HepG2 (cell line): ENCODE results near the gene WFDC12. TPM values are rescaled to one million over a fixed set of nuclear protein-coding genes. Genes with fewer than 3 reads are reported as not detected.

ENCODE experiments used
- JUN ChIP-seq: sonication (generic); formaldehyde crosslinking; IDR thresholded peaks from 2 replicates; pipeline ENCODE4 v1.4.0; 2020; ENCODE audit warnings: mild to moderate bottlenecking, missing genetic modification reagents
- MLLT10 ChIP-seq: sonication (generic); formaldehyde crosslinking; IDR thresholded peaks from 2 replicates; pipeline ENCODE4 v1.4.0; 2020; ENCODE audit warnings: missing genetic modification reagents
- RELA ChIP-seq: sonication (generic); formaldehyde crosslinking; IDR thresholded peaks from 2 replicates; pipeline ENCODE4 v1.4.0; 2020; ENCODE audit warnings: missing genetic modification reagents
- SOX6 ChIP-seq, 2 experiments: fragments of 450-650 bp in 1 of 2; sonication (generic) in 1 of 2; formaldehyde crosslinking in 1 of 2; IDR thresholded peaks; 2 replicates each; pipeline versions ENCODE4 v1.4.0 to v1.6.1; 2017 to 2020; ENCODE audit warnings: antibody characterized with exemption in 1 of 2, mild to moderate bottlenecking in 1 of 2, missing genetic modification reagents in 1 of 2
- TBL1XR1 ChIP-seq: fragments of 150-350 bp; IDR thresholded peaks from 2 replicates; pipeline ENCODE4 v1.6.1; 2014; ENCODE audit warnings: borderline replicate concordance, low read length; ENCODE audit not compliant: partially characterized antibody
- THAP8 ChIP-seq: sonication (generic); formaldehyde crosslinking; IDR thresholded peaks from 2 replicates; pipeline ENCODE4 v1.5.1; 2020; ENCODE audit warnings: missing genetic modification reagents, mild to moderate bottlenecking, borderline replicate concordance
- WIZ ChIP-seq: sonication (generic); formaldehyde crosslinking; IDR thresholded peaks from 2 replicates; pipeline ENCODE4 v1.5.1; 2020; ENCODE audit warnings: mild to moderate bottlenecking, missing genetic modification reagents
- ZBTB26 ChIP-seq: IDR thresholded peaks from 2 replicates; pipeline ENCODE4 v1.6.1; 2016; ENCODE audit warnings: missing compliant biosample characterization, missing genetic modification reagents, borderline replicate concordance
- ZMYM3 ChIP-seq: sonication (generic); formaldehyde crosslinking; IDR thresholded peaks from 2 replicates; pipeline ENCODE4 v1.5.1; 2020; ENCODE audit warnings: mild to moderate bottlenecking, missing genetic modification reagents
- ZNF343 ChIP-seq: sonication (generic); formaldehyde crosslinking; IDR thresholded peaks from 2 replicates; pipeline ENCODE4 v1.4.0; 2020; ENCODE audit warnings: mild to moderate bottlenecking, missing genetic modification reagents
- ZNF414 ChIP-seq: sonication (generic); formaldehyde crosslinking; IDR thresholded peaks from 2 replicates; pipeline ENCODE4 v1.5.0; 2020; ENCODE audit warnings: missing genetic modification reagents
- ZNF749 ChIP-seq: sonication (generic); formaldehyde crosslinking; IDR thresholded peaks from 2 replicates; pipeline ENCODE4 v1.8.0; 2022; ENCODE audit warnings: mild to moderate bottlenecking, missing genetic modification reagents, moderate library complexity, borderline replicate concordance
- polyA plus RNA-seq, 8 experiments: library from polyadenylated mRNA; depleted of rRNA in 3 of 8; stranded (reverse) in 7 of 8; unstranded in 1 of 8; fragments of >200 nt; fragmentation: Illumina TruSeq in 4 of 8; extraction: Trizol in 4 of 8; gene quantifications; 2 replicates each; pipeline versions ENCODE4 v1.2.1 to v1.2.3, GENCODE V29; 2011 to 2016; ENCODE audit warnings: low read depth in 4 of 8, missing spikeins in 1 of 8, mixed read lengths in 1 of 8; ENCODE audit not compliant: insufficient read depth in 1 of 8
- total RNA-seq, 5 experiments: library from RNA; depleted of rRNA; stranded (reverse); fragments of >200 nt; fragmentation: Illumina TruSeq; extraction: Trizol; gene quantifications; 2 replicates each; pipeline ENCODE4 v1.2.3, GENCODE V29; 2016; ENCODE audit warnings: low read depth in 1 of 5
- TF ChIP-seq, protein P1 (sequence below): sonication (generic); formaldehyde crosslinking; IDR thresholded peaks from 2 replicates; pipeline ENCODE4 v1.5.0; 2020; ENCODE audit warnings: missing genetic modification reagents
- TF ChIP-seq, protein P2 (sequence below): sonication (generic); formaldehyde crosslinking; IDR thresholded peaks from 2 replicates; pipeline ENCODE4 v1.5.1; 2020; ENCODE audit warnings: mild to moderate bottlenecking, missing genetic modification reagents, moderate library complexity
- TF ChIP-seq, protein P3 (sequence below): sonication (generic); formaldehyde crosslinking; IDR thresholded peaks from 2 replicates; pipeline ENCODE4 v1.4.0; 2020; ENCODE audit warnings: mild to moderate bottlenecking, missing genetic modification reagents
- TF ChIP-seq, protein P4 (sequence below): IDR thresholded peaks from 2 replicates; pipeline ENCODE4 v1.6.1; 2016; ENCODE audit warnings: low read depth, borderline replicate concordance

The WFDC12 gene
- total and polyA plus RNA-seq, 2 of the 13 experiments (the other 11 are each of a cell fraction or from before 2014, with no cell fraction given), result not detected

DNA sequence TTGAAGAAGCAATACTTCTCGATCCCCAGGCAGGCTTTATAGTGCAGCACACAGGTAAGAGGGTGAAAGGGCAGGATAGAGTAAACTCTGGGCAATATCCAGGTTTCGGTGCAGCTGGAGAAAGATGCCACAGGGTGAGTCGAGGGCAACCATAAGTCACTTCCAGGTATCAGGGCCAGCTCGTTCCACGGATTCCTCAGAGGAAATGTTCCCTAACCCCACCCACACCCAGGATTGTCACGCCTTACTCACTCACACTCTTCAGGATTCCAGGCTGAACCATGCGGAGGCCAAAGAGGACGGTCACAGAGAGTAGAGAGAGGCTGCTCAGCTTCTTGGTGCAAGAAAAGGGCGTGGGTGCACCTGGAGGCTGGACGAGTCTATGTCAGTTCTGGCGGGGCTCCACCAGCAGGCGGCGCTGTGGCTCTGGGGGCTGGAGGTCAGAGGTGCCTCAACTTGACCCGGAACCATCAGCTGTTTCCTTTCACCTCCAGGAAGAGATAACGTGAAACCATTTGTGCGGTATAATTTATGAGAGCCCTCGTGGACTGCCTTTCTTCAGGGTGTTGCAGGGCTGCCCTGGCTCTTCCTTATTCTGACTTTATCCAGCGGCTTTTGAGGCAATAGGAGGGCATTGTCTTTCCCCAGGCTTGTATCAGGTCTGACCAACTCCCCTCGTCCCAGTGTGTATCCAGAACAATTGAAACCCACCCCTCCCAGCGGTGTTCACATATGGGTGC lies 14.5 kb upstream of the WFDC12 start (continued):
- TF ChIP-seq ZNF343 (CRISPR knock-in tag) (no peak), RELA (CRISPR knock-in tag) (no peak), THAP8 (CRISPR knock-in tag) (no peak), JUN (CRISPR knock-in tag) (no peak), MLLT10 (no peak), ZNF749 (no peak), ZMYM3 (no peak), SOX6 (IDR thresholded peaks at IDR 0.05) (no peak), SOX6 (CRISPR knock-in tag; IDR thresholded peaks at IDR 0.05) (no peak), WIZ (CRISPR knock-in tag) (no peak), TBL1XR1 (no peak), ZBTB26 (CRISPR knock-in tag) (no peak), ZNF414 (CRISPR knock-in tag) (no peak)
- TF ChIP-seq, protein P1, sequence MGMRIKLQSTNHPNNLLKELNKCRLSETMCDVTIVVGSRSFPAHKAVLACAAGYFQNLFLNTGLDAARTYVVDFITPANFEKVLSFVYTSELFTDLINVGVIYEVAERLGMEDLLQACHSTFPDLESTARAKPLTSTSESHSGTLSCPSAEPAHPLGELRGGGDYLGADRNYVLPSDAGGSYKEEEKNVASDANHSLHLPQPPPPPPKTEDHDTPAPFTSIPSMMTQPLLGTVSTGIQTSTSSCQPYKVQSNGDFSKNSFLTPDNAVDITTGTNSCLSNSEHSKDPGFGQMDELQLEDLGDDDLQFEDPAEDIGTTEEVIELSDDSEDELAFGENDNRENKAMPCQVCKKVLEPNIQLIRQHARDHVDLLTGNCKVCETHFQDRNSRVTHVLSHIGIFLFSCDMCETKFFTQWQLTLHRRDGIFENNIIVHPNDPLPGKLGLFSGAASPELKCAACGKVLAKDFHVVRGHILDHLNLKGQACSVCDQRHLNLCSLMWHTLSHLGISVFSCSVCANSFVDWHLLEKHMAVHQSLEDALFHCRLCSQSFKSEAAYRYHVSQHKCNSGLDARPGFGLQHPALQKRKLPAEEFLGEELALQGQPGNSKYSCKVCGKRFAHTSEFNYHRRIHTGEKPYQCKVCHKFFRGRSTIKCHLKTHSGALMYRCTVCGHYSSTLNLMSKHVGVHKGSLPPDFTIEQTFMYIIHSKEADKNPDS (CRISPR knock-in tag), result no peak
- TF ChIP-seq, protein P2, sequence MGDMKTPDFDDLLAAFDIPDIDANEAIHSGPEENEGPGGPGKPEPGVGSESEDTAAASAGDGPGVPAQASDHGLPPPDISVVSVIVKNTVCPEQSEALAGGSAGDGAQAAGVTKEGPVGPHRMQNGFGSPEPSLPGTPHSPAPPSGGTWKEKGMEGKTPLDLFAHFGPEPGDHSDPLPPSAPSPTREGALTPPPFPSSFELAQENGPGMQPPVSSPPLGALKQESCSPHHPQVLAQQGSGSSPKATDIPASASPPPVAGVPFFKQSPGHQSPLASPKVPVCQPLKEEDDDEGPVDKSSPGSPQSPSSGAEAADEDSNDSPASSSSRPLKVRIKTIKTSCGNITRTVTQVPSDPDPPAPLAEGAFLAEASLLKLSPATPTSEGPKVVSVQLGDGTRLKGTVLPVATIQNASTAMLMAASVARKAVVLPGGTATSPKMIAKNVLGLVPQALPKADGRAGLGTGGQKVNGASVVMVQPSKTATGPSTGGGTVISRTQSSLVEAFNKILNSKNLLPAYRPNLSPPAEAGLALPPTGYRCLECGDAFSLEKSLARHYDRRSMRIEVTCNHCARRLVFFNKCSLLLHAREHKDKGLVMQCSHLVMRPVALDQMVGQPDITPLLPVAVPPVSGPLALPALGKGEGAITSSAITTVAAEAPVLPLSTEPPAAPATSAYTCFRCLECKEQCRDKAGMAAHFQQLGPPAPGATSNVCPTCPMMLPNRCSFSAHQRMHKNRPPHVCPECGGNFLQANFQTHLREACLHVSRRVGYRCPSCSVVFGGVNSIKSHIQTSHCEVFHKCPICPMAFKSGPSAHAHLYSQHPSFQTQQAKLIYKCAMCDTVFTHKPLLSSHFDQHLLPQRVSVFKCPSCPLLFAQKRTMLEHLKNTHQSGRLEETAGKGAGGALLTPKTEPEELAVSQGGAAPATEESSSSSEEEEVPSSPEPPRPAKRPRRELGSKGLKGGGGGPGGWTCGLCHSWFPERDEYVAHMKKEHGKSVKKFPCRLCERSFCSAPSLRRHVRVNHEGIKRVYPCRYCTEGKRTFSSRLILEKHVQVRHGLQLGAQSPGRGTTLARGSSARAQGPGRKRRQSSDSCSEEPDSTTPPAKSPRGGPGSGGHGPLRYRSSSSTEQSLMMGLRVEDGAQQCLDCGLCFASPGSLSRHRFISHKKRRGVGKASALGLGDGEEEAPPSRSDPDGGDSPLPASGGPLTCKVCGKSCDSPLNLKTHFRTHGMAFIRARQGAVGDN (CRISPR knock-in tag), result peak; percentile 27; the same call in 1 of the 2 replicates
- TF ChIP-seq, protein P3, sequence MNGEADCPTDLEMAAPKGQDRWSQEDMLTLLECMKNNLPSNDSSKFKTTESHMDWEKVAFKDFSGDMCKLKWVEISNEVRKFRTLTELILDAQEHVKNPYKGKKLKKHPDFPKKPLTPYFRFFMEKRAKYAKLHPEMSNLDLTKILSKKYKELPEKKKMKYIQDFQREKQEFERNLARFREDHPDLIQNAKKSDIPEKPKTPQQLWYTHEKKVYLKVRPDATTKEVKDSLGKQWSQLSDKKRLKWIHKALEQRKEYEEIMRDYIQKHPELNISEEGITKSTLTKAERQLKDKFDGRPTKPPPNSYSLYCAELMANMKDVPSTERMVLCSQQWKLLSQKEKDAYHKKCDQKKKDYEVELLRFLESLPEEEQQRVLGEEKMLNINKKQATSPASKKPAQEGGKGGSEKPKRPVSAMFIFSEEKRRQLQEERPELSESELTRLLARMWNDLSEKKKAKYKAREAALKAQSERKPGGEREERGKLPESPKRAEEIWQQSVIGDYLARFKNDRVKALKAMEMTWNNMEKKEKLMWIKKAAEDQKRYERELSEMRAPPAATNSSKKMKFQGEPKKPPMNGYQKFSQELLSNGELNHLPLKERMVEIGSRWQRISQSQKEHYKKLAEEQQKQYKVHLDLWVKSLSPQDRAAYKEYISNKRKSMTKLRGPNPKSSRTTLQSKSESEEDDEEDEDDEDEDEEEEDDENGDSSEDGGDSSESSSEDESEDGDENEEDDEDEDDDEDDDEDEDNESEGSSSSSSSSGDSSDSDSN (CRISPR knock-in tag), result no peak
- TF ChIP-seq, protein P4, sequence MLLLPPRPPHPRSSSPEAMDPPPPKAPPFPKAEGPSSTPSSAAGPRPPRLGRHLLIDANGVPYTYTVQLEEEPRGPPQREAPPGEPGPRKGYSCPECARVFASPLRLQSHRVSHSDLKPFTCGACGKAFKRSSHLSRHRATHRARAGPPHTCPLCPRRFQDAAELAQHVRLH (CRISPR knock-in tag), result no peak
